Spleen (tissue), 11 donors: ENCODE measurements around the gene NDOR1. TPM values are rescaled to one million over a fixed set of nuclear protein-coding genes. Genes with fewer than 3 reads are reported as not detected.

Experiments
- DNase-seq: peaks from one replicate; pipeline ENCODE4 v3.0.0-alpha.2; 2020
- H3K27ac ChIP-seq, 8 donors: fragments of 200-600 bp; sonication (generic) in 7 of 8; 1 replicate in 4 of 8; 2 replicates in 4 of 8; pipeline versions ENCODE4 v1.5.0 to v1.8.0; 2016 to 2021; ENCODE audit warnings: inconsistent platforms in 4 of 8, mild to moderate bottlenecking in 4 of 8, moderate library complexity in 1 of 8
- H3K27me3 ChIP-seq, 7 donors: fragments of 200-600 bp; sonication (generic) in 6 of 7; replicated peaks in 1 of 7; 1 replicate in 4 of 7; 2 replicates in 3 of 7; pipeline versions ENCODE4 v1.5.0 to v1.8.0; 2016 to 2021; ENCODE audit warnings: inconsistent platforms in 3 of 7, mild to moderate bottlenecking in 1 of 7
- H3K36me3 ChIP-seq, 6 donors: fragments of 200-600 bp; sonication (generic) in 5 of 6; 1 replicate in 4 of 6; 2 replicates in 2 of 6; pipeline versions ENCODE4 v1.5.0 to v1.8.0; 2016 to 2021; ENCODE audit warnings: inconsistent platforms in 2 of 6
- H3K4me1 ChIP-seq, 6 donors: fragments of 200-600 bp; sonication (generic) in 5 of 6; 1 replicate in 3 of 6; 2 replicates in 3 of 6; pipeline versions ENCODE4 v1.5.0 to v1.8.0; 2016 to 2021; ENCODE audit warnings: inconsistent platforms in 3 of 6
- H3K4me3 ChIP-seq, 8 donors: fragments of 200-600 bp; sonication (generic) in 7 of 8; 1 replicate in 4 of 8; 2 replicates in 4 of 8; pipeline versions ENCODE4 v1.5.0 to v1.8.0; 2016 to 2021; ENCODE audit warnings: inconsistent platforms in 4 of 8, mild to moderate bottlenecking in 4 of 8, moderate library complexity in 2 of 8
- H3K9me3 ChIP-seq, 8 donors: fragments of 200-600 bp; sonication (generic) in 7 of 8; 1 replicate in 4 of 8; 2 replicates in 4 of 8; pipeline versions ENCODE4 v1.5.0 to v1.8.0; 2016 to 2021; ENCODE audit warnings: inconsistent platforms in 4 of 8
- POLR2A ChIP-seq, 3 donors: fragments of 450-650 bp; IDR thresholded peaks; one replicate each; pipeline ENCODE4 v1.5.1; 2017; ENCODE audit warnings: antibody characterized with exemption in 3 of 3, mild to moderate bottlenecking in 1 of 3
- POLR2AphosphoS5 ChIP-seq, 3 donors: sonication (generic); formaldehyde crosslinking; IDR thresholded peaks; one replicate each; pipeline ENCODE4 v1.5.1; 2017; ENCODE audit warnings: antibody characterized with exemption in 3 of 3
- WGBS, 5 donors: extraction: QIAGEN DNeasy Blood & Tissue Kit in 3 of 5; methylation state at CpG; one replicate each; pipeline versions ENCODE4 v1.1.5 to v1.1.7; 2013 to 2018; 5-methylcytosine and 5-hydroxymethylcytosine counted together
- intact Hi-C: fragments of 100-400 bp; cut with DNase I; formaldehyde crosslinking; loops from one replicate; pipeline ENCODE4 v1.15.0; 2023; ENCODE audit warnings: low total_unique reads
- polyA plus RNA-seq, 3 donors: library from polyadenylated mRNA; stranded (reverse); fragments of 200-250 nt; gene quantifications; one replicate each; pipeline ENCODE4 v1.2.1, GENCODE V29; 2013
- total RNA-seq, 7 donors: library from RNA; depleted of rRNA in 3 of 7; stranded (reverse); fragments of >200 nt in 3 of 7; fragmentation: NEBNext Ultra II Directional in 4 of 7; extraction: Animal tissue kit (Norgen Biotek cat#: 25700) in 4 of 7; gene quantifications; one replicate each; pipeline versions ENCODE4 v1.1.0 to v1.2.1, GENCODE V29; 2016 to 2021
- TF ChIP-seq, protein P1 (sequence below), 11 experiments: fragments of 200-600 bp in 7 of 11; fragments of 450-650 bp in 4 of 11; sonication (generic) in 4 of 11; IDR thresholded peaks in 8 of 11; conservative IDR thresholded peaks in 3 of 11; 1 replicate in 7 of 11; 2 replicates in 4 of 11; pipeline versions ENCODE4 v1.4.0 to v1.8.0; 2016 to 2021; ENCODE audit warnings: antibody characterized with exemption in 11 of 11, inconsistent platforms in 4 of 11, mild to moderate bottlenecking in 1 of 11
- donor health status: healthy with polysubstance abuse.
- donor health status: DM: no; HTN: no; CAD: no; lungs with moderate emphysema.
- donor health status: DM: no; HTN: no; CAD: no.
- donor health status: Bipolar disorder and iron deficiency.
- donor health status: healthy.
- donor health status: DM: no; HTN: no; CAD: no.
- donor health status: DM: yes; HTN: yes; CAD: no.

Gene NDOR1
- total and polyA plus RNA-seq, 10 donors, result 6.3 to 28.7 (median 19.5) TPM

DNA sequence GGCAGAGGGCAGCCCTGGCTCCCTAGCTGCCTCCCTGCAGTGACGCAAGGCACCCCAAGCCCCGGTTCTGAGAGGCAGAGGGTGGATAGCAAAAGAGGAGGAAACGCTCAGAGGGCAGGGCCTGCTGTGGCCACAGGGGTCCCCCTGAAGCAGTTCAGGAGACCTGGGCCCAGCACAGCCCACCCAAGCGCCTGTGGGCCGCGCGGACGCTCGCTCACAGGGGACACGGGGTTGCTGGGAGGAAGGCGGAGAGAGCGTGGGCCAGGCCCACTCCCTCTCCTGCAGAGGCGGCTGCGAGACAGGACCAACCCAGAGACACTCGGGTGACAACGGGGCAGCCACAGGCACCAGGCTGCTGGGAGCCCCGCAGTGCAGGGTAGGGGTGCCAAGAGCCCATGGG is 25.7 kb upstream of the NDOR1 start:
- intact Hi-C loops, result no loop called here
- peaks cover 0 to 10% (median 0%) of the 10 kb centered on the region in 7 donors for H3K27me3 ChIP-seq
- H3K27ac ChIP-seq, result no peak overlapping the region
- peaks cover 0 to 79% (median 66%) of the 10 kb centered on the region in 6 donors for H3K36me3 ChIP-seq
- H3K4me3 ChIP-seq, result no peak overlapping the region
- H3K4me1 ChIP-seq, result peaks cover 0 to 19% (median under 1%) of the 10 kb centered on the region in 6 donors
- TF ChIP-seq, protein P1, sequence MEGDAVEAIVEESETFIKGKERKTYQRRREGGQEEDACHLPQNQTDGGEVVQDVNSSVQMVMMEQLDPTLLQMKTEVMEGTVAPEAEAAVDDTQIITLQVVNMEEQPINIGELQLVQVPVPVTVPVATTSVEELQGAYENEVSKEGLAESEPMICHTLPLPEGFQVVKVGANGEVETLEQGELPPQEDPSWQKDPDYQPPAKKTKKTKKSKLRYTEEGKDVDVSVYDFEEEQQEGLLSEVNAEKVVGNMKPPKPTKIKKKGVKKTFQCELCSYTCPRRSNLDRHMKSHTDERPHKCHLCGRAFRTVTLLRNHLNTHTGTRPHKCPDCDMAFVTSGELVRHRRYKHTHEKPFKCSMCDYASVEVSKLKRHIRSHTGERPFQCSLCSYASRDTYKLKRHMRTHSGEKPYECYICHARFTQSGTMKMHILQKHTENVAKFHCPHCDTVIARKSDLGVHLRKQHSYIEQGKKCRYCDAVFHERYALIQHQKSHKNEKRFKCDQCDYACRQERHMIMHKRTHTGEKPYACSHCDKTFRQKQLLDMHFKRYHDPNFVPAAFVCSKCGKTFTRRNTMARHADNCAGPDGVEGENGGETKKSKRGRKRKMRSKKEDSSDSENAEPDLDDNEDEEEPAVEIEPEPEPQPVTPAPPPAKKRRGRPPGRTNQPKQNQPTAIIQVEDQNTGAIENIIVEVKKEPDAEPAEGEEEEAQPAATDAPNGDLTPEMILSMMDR (IDR thresholded peaks at IDR 0.05 in 8 of 11, conservative IDR thresholded peaks at IDR 0.05 in 3 of 11), result no peak
- TF ChIP-seq POLR2A (IDR thresholded peaks at IDR 0.05), result no peak
- no peak for TF ChIP-seq POLR2AphosphoS5 (IDR thresholded peaks at IDR 0.05)
- no peak for DNase-seq
- no peaks in the 10 kb centered on the region for H3K9me3 ChIP-seq
- 93 to 98% (median 97%) methylated on average over 13 to 17 of the region's 17 CpGs for WGBS, 5 donors

DNA sequence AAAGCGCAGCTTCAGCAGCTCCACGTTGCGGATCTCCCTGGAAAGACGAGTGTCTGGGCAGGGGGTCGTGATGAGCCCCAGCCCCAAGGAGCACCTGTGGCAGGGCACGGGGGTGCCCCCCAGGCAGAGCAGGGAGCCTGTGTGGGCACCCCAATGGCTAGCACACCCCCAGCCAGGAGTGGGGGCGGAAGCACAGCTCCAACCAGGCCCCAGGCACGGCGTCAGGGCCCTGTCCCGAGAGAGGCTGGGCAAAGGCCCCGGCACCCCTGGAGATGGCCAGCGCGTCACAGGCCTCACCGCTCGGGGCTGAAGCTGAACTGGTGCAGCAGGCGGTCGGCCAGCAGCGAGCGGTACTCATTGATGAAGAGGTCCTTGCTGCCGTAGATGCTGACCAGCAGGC is 25.0 kb upstream of the NDOR1 start:
- no peak for DNase-seq
- Histone ChIP-seq H3K27ac (no peak overlapping the region), H3K9me3 (no peaks in the 10 kb centered on the region), H3K36me3 (peaks cover 0 to 86% (median 72%) of the 10 kb centered on the region in 6 donors), H3K4me1 (peaks cover 0 to 19% (median 4%) of the 10 kb centered on the region in 6 donors), H3K4me3 (no peak overlapping the region), H3K27me3 (peaks cover 0 to 2% (median 0%) of the 10 kb centered on the region in 7 donors)
- TF ChIP-seq POLR2AphosphoS5 (IDR thresholded peaks at IDR 0.05) (no peak), POLR2A (IDR thresholded peaks at IDR 0.05) (no peak)
- TF ChIP-seq, protein P1 (IDR thresholded peaks at IDR 0.05 in 8 of 11, conservative IDR thresholded peaks at IDR 0.05 in 3 of 11), result no peak
- intact Hi-C loops, result no loop called here
- WGBS, 5 donors, result 92 to 98% (median 94%) methylated on average over 10 to 20 of the region's 20 CpGs

DNA sequence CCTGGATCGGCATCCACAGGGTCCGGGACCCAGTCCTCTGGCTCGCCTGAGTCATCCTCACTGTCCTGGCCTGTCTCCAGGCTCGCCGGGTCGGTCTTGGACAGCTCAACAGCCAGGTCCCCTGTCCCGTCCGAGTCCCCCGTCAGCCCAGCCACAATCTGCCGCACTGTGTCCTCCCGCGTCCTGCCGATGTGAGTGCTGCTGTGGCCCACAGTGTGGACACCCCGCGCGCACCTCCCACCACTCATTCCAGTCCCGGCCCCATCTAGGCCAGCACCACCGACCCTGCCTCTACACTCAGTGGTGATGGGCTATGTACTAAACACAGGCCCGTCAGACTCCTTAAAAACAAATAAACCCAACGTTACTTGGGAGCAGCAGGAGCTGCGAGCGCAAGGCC is 23.8 kb upstream of the NDOR1 start:
- intact Hi-C loops, result no loop called here
- H3K27ac ChIP-seq, result no peak overlapping the region
- TF ChIP-seq POLR2A (IDR thresholded peaks at IDR 0.05), result no peak
- TF ChIP-seq, protein P1 (IDR thresholded peaks at IDR 0.05 in 8 of 11, conservative IDR thresholded peaks at IDR 0.05 in 3 of 11), result no peak
- no peak for TF ChIP-seq POLR2AphosphoS5 (IDR thresholded peaks at IDR 0.05)
- DNase-seq, result no peak
- H3K9me3 ChIP-seq, result no peaks in the 10 kb centered on the region
- no peaks in the 10 kb centered on the region for H3K27me3 ChIP-seq
- WGBS, 5 donors, result 93 to 98% (median 97%) methylated on average over 19 to 22 of the region's 22 CpGs
- H3K4me3 ChIP-seq, result no peak overlapping the region
- H3K36me3 ChIP-seq, result peaks cover 0 to 98% (median 80%) of the 10 kb centered on the region in 6 donors
- peaks cover 4 to 30% (median 16%) of the 10 kb centered on the region in 6 donors for H3K4me1 ChIP-seq

DNA sequence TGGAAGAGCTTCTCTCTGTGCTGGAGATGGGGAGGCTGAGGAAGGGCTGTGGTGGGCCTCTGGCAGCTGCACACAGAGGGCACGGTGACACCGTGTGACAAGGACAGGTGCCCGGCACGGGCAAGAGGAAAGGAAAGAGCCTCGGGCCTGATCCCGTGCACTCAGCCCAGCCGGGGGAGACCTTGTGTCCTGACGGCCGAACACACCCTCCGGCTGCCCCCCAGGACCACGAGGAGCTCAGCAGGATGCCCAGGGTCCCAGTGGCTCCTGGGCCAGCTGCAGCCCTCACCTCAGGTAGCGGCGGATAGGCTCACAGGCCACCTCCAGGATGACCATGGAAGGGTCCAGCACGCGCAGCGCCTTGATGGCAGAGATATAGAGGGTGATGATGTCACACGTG is 22.7 kb upstream of the NDOR1 start:
- no peak for DNase-seq
- 91 to 96% (median 94%) methylated on average over 11 to 17 of the region's 17 CpGs for WGBS, 5 donors
- Histone ChIP-seq H3K27me3 (no peaks in the 10 kb centered on the region), H3K4me1 (peaks cover 16 to 41% (median 28%) of the 10 kb centered on the region in 6 donors), H3K27ac (no peak overlapping the region), H3K36me3 (peaks cover 0 to 97% (median 77%) of the 10 kb centered on the region in 6 donors), H3K4me3 (no peak overlapping the region), H3K9me3 (no peaks in the 10 kb centered on the region)
- intact Hi-C loops, result no loop called here
- TF ChIP-seq, protein P1 (IDR thresholded peaks at IDR 0.05 in 8 of 11, conservative IDR thresholded peaks at IDR 0.05 in 3 of 11), result no peak
- no peak for TF ChIP-seq POLR2A (IDR thresholded peaks at IDR 0.05)
- TF ChIP-seq POLR2AphosphoS5 (IDR thresholded peaks at IDR 0.05), result no peak
